Hepatocyte (in vitro differentiated cells): ENCODE results near the gene MDM2.

ENCODE experiments used
- CTCF ChIP-seq: fragments of 200-600 bp; sonication (generic); IDR thresholded peaks from 2 replicates; pipeline ENCODE4 v1.5.1; 2016; ENCODE audit warnings: antibody characterized with exemption, mild to moderate bottlenecking; ENCODE audit not compliant: poor library complexity
- EZH2 ChIP-seq: fragments of 200-600 bp; sonication (generic); IDR thresholded peaks from 2 replicates; pipeline ENCODE4 v1.6.1; 2016; ENCODE audit warnings: antibody characterized with exemption, mild to moderate bottlenecking, borderline replicate concordance
- EZH2phosphoT487 ChIP-seq: fragments of 200-600 bp; sonication (generic); IDR thresholded peaks from one replicate; pipeline ENCODE4 v1.6.1; 2018; ENCODE audit warnings: antibody characterized with exemption, mild to moderate bottlenecking, low read depth, moderate library complexity; ENCODE audit not compliant: unreplicated experiment, severe bottlenecking

GRCh38 chr12:68832504-68832867, 24.5 kb downstream of the MDM2 start:
- TF ChIP-seq CTCF: no peak
- TF ChIP-seq EZH2phosphoT487: no peak
- no peak for TF ChIP-seq EZH2
